HepG2 (cell line): ENCODE results near the gene RNF114. TPM values are rescaled to one million over a fixed set of nuclear protein-coding genes. Genes with fewer than 3 reads are reported as not detected.

Experiments
- FLYWCH1 ChIP-seq: sonication (generic); formaldehyde crosslinking; IDR thresholded peaks from 2 replicates; pipeline ENCODE4 v1.8.1; 2023; ENCODE audit warnings: mild to moderate bottlenecking, missing genetic modification reagents
- JDP2 ChIP-seq: sonication (generic); formaldehyde crosslinking; IDR thresholded peaks from 2 replicates; pipeline ENCODE4 v1.8.1; 2022; ENCODE audit warnings: missing genetic modification reagents, borderline replicate concordance
- KDM2A ChIP-seq: sonication (generic); formaldehyde crosslinking; IDR thresholded peaks from 2 replicates; pipeline ENCODE4 v1.4.0; 2020; ENCODE audit warnings: low read depth, missing genetic modification reagents, borderline replicate concordance
- SRSF9 ChIP-seq: fragments of 200-400 bp; formaldehyde crosslinking; IDR thresholded peaks from 2 replicates; pipeline ENCODE4 v1.6.1; 2018; ENCODE audit warnings: borderline replicate concordance, mild to moderate bottlenecking, low read depth, low read length; ENCODE audit not compliant: insufficient read depth, poor library complexity, severe bottlenecking
- ZSCAN31 ChIP-seq: sonication (generic); formaldehyde crosslinking; IDR thresholded peaks from 2 replicates; pipeline ENCODE4 v1.5.0; 2020; ENCODE audit warnings: low read depth, mild to moderate bottlenecking, missing genetic modification reagents
- polyA plus RNA-seq, 8 experiments: library from polyadenylated mRNA; depleted of rRNA in 3 of 8; stranded (reverse) in 7 of 8; unstranded in 1 of 8; fragments of >200 nt; fragmentation: Illumina TruSeq in 4 of 8; extraction: Trizol in 4 of 8; gene quantifications; 2 replicates each; pipeline versions ENCODE4 v1.2.1 to v1.2.3, GENCODE V29; 2011 to 2016; ENCODE audit warnings: low read depth in 4 of 8, missing spikeins in 1 of 8, mixed read lengths in 1 of 8; ENCODE audit not compliant: insufficient read depth in 1 of 8
- total RNA-seq, 5 experiments: library from RNA; depleted of rRNA; stranded (reverse); fragments of >200 nt; fragmentation: Illumina TruSeq; extraction: Trizol; gene quantifications; 2 replicates each; pipeline ENCODE4 v1.2.3, GENCODE V29; 2016; ENCODE audit warnings: low read depth in 1 of 5
- TF ChIP-seq, protein P1 (sequence below): sonication (generic); formaldehyde crosslinking; IDR thresholded peaks from 2 replicates; pipeline ENCODE4 v1.4.0; 2020; ENCODE audit warnings: low read depth, mild to moderate bottlenecking, missing genetic modification reagents
- TF ChIP-seq, protein P2 (sequence below): sonication (generic); formaldehyde crosslinking; IDR thresholded peaks from 2 replicates; pipeline ENCODE4 v1.9.0; 2022; ENCODE audit warnings: missing genetic modification reagents, mild to moderate bottlenecking, borderline replicate concordance
- TF ChIP-seq, protein P3 (sequence below): sonication (generic); formaldehyde crosslinking; IDR thresholded peaks from 2 replicates; pipeline ENCODE4 v1.4.0; 2020; ENCODE audit warnings: missing genetic modification reagents
- TF ChIP-seq, protein P4 (sequence below): sonication (generic); formaldehyde crosslinking; IDR thresholded peaks from 2 replicates; pipeline ENCODE4 v1.5.0; 2020; ENCODE audit warnings: mild to moderate bottlenecking, low read depth, missing genetic modification reagents, borderline replicate concordance
- TF ChIP-seq, protein P5 (sequence below): IDR thresholded peaks from 2 replicates; pipeline ENCODE4 v1.6.1; 2016; ENCODE audit warnings: low read depth, control low read depth
- TF ChIP-seq, protein P6 (sequence below): IDR thresholded peaks from 2 replicates; pipeline ENCODE4 v1.4.0; 2020; ENCODE audit warnings: mild to moderate bottlenecking, missing genetic modification reagents
- TF ChIP-seq, protein P7 (sequence below): sonication (generic); formaldehyde crosslinking; IDR thresholded peaks from 2 replicates; pipeline ENCODE4 v1.4.0; 2020; ENCODE audit warnings: missing genetic modification reagents; ENCODE audit errors: not compliant biosample characterization

RNF114 gene
- total and polyA plus RNA-seq, 2 of the 13 experiments (the other 11 are each of a cell fraction or from before 2014, with no cell fraction given), result 119 to 126 TPM

DNA sequence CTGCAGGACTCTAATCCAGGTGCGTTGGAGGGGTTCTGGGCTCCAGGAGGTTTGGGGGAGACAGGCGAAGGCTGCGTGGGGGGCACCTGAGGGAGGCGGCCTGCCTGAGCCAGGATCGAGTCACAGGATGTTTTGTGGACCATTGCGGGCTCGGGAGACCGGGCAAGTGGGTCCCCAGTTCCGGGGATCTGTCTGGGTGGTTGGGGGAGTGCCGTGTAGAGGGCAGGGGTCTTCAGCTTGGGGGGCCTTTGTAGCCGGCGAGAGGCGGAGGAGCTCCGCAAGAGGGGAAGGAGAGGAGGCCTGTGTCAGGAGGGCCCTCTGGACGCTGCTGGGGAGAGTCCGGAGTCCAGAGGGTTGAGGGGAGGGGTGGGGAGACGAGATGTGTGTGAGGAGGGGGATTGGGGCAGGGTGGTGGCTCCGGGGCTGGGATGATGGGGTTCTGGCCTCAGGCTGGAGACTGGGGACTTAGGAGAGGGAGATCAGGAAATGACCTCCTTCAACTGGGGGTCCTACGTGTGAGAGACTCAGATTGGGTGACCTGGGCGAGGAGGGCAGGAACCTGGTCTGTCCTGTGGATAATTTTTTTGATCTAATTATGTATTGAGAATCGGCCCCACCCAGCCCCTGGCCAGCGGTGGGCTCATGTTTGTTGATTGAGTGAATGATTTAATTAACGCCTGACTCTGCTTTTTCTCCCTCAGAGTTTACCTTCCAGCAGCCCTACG, 47.1 kb downstream of the RNF114 start (continued):
- TF ChIP-seq, protein P1, sequence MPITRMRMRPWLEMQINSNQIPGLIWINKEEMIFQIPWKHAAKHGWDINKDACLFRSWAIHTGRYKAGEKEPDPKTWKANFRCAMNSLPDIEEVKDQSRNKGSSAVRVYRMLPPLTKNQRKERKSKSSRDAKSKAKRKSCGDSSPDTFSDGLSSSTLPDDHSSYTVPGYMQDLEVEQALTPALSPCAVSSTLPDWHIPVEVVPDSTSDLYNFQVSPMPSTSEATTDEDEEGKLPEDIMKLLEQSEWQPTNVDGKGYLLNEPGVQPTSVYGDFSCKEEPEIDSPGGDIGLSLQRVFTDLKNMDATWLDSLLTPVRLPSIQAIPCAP, result no peak
- TF ChIP-seq, protein P2, sequence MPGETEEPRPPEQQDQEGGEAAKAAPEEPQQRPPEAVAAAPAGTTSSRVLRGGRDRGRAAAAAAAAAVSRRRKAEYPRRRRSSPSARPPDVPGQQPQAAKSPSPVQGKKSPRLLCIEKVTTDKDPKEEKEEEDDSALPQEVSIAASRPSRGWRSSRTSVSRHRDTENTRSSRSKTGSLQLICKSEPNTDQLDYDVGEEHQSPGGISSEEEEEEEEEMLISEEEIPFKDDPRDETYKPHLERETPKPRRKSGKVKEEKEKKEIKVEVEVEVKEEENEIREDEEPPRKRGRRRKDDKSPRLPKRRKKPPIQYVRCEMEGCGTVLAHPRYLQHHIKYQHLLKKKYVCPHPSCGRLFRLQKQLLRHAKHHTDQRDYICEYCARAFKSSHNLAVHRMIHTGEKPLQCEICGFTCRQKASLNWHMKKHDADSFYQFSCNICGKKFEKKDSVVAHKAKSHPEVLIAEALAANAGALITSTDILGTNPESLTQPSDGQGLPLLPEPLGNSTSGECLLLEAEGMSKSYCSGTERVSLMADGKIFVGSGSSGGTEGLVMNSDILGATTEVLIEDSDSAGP (CRISPR knock-in tag), result no peak
- TF ChIP-seq KDM2A (CRISPR knock-in tag) (no peak), ZSCAN31 (peak; percentile 75; the same call in 1 of the 2 replicates), FLYWCH1 (no peak), SRSF9 (no peak), JDP2 (CRISPR knock-in tag) (no peak)
- TF ChIP-seq, protein P3, sequence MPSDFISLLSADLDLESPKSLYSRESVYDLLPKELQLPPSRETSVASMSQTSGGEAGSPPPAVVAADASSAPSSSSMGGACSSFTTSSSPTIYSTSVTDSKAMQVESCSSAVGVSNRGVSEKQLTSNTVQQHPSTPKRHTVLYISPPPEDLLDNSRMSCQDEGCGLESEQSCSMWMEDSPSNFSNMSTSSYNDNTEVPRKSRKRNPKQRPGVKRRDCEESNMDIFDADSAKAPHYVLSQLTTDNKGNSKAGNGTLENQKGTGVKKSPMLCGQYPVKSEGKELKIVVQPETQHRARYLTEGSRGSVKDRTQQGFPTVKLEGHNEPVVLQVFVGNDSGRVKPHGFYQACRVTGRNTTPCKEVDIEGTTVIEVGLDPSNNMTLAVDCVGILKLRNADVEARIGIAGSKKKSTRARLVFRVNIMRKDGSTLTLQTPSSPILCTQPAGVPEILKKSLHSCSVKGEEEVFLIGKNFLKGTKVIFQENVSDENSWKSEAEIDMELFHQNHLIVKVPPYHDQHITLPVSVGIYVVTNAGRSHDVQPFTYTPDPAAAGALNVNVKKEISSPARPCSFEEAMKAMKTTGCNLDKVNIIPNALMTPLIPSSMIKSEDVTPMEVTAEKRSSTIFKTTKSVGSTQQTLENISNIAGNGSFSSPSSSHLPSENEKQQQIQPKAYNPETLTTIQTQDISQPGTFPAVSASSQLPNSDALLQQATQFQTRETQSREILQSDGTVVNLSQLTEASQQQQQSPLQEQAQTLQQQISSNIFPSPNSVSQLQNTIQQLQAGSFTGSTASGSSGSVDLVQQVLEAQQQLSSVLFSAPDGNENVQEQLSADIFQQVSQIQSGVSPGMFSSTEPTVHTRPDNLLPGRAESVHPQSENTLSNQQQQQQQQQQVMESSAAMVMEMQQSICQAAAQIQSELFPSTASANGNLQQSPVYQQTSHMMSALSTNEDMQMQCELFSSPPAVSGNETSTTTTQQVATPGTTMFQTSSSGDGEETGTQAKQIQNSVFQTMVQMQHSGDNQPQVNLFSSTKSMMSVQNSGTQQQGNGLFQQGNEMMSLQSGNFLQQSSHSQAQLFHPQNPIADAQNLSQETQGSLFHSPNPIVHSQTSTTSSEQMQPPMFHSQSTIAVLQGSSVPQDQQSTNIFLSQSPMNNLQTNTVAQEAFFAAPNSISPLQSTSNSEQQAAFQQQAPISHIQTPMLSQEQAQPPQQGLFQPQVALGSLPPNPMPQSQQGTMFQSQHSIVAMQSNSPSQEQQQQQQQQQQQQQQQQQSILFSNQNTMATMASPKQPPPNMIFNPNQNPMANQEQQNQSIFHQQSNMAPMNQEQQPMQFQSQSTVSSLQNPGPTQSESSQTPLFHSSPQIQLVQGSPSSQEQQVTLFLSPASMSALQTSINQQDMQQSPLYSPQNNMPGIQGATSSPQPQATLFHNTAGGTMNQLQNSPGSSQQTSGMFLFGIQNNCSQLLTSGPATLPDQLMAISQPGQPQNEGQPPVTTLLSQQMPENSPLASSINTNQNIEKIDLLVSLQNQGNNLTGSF, result no peak
- TF ChIP-seq, protein P4, sequence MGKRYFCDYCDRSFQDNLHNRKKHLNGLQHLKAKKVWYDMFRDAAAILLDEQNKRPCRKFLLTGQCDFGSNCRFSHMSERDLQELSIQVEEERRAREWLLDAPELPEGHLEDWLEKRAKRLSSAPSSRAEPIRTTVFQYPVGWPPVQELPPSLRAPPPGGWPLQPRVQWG (CRISPR knock-in tag), result no peak
- TF ChIP-seq, protein P5, sequence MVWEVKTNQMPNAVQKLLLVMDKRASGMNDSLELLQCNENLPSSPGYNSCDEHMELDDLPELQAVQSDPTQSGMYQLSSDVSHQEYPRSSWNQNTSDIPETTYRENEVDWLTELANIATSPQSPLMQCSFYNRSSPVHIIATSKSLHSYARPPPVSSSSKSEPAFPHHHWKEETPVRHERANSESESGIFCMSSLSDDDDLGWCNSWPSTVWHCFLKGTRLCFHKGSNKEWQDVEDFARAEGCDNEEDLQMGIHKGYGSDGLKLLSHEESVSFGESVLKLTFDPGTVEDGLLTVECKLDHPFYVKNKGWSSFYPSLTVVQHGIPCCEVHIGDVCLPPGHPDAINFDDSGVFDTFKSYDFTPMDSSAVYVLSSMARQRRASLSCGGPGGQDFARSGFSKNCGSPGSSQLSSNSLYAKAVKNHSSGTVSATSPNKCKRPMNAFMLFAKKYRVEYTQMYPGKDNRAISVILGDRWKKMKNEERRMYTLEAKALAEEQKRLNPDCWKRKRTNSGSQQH (CRISPR knock-in tag), result no peak
- TF ChIP-seq, protein P6, sequence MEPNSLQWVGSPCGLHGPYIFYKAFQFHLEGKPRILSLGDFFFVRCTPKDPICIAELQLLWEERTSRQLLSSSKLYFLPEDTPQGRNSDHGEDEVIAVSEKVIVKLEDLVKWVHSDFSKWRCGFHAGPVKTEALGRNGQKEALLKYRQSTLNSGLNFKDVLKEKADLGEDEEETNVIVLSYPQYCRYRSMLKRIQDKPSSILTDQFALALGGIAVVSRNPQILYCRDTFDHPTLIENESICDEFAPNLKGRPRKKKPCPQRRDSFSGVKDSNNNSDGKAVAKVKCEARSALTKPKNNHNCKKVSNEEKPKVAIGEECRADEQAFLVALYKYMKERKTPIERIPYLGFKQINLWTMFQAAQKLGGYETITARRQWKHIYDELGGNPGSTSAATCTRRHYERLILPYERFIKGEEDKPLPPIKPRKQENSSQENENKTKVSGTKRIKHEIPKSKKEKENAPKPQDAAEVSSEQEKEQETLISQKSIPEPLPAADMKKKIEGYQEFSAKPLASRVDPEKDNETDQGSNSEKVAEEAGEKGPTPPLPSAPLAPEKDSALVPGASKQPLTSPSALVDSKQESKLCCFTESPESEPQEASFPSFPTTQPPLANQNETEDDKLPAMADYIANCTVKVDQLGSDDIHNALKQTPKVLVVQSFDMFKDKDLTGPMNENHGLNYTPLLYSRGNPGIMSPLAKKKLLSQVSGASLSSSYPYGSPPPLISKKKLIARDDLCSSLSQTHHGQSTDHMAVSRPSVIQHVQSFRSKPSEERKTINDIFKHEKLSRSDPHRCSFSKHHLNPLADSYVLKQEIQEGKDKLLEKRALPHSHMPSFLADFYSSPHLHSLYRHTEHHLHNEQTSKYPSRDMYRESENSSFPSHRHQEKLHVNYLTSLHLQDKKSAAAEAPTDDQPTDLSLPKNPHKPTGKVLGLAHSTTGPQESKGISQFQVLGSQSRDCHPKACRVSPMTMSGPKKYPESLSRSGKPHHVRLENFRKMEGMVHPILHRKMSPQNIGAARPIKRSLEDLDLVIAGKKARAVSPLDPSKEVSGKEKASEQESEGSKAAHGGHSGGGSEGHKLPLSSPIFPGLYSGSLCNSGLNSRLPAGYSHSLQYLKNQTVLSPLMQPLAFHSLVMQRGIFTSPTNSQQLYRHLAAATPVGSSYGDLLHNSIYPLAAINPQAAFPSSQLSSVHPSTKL (CRISPR knock-in tag), result no peak
- TF ChIP-seq, protein P7, sequence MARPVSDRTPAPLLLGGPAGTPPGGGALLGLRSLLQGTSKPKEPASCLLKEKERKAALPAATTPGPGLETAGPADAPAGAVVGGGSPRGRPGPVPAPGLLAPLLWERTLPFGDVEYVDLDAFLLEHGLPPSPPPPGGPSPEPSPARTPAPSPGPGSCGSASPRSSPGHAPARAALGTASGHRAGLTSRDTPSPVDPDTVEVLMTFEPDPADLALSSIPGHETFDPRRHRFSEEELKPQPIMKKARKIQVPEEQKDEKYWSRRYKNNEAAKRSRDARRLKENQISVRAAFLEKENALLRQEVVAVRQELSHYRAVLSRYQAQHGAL (CRISPR knock-in tag), result no peak
